ENCODE data around the gene GPATCH2.
"Not testable (repeated sequence)": the region's sequence is repeated elsewhere in the genome, so short reads cannot be mapped to it uniquely, and the experiment has no call there.

Gene GPATCH2

DNA sequence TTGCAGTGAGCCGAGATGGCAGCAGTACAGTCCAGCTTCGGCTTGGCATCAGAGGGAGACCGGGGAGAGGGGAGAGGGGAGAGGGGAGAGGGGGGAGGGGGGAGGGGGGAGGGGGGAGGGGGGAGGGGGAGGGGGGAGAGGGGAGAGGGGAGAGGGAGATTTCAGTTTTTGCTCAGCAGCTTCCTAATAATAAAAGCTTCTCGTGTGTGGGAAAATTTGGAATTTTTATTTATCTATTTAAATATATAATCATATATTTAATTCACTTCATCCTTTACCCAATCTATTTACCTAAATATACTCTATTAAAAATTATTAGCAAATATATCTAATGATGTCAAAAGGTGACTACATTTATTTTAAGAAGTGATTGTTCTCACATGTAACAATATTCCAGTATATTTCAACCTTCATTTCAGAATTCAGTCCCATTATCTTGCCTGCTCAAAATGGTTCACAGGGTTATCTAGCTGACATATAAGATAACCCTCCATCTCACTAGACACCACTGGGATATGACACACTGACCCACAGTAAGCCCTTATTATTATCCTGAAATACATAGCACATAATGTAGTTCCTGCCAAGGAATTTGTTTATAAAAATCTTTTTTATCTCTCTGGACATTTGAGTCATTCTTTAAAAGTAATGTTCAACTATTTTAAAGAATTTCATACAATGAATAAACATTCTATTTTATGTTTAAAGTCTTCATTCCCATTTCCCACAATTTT is 105.9 kb downstream of the GPATCH2 start:
- no peak for DNase-seq

DNA sequence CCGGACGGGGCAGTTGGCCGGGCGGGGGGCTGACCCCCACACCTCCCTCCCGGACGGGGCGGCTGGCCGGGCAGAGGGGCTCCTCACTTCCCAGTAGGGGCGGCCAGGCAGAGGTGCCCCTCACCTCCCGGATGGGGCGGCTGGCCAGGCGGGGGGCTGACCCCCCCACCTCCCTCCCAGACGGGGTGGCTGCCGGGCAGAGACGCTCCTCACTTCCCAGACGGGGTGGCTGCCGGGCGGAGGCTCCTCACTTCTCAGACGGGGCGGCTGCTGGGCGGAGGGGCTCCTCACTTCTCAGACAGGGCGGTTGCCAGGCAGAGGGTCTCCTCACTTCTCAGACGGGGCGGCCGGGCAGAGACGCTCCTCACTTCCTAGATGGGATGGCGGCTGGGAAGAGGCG is 107.0 kb downstream of the GPATCH2 start:
- not testable (repeated sequence) for DNase-seq

DNA sequence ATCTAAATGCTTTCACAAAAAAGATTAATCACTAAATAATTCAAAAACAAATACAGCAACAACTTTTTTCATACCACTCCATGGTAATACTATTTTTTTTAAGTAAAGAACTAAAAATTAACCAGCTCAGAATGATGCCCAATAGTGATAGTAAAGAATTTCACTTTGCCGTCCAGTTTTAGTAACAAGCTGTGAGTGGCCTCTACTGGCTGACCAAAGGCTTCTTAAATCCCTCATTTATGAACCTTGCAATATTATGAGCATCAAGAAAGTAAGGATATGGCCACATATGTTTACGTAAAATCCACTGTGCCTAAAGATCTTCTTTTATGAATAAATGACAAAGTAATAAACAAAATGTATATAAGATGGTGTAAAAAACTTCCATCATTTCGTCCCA is 108.6 kb downstream of the GPATCH2 start:
- DNase-seq: no peak

DNA sequence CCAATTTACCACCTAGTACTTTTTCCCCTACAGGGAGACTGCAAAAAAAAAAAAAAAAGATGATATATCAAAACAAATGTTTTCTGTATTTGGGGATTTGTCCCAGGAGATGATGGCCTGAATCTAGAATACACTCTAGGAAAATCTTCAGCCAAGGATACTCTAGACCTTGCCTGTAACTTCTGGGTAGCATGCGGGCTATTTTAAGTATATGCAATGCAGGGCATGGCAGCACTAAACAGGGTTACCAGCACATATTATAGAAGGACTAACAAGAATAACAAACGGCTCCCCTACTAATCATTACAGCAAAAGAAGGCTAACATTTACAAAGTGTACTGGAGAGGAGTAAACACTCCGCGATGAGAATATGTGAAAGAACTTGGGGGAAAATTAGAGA is 109.6 kb downstream of the GPATCH2 start:
- no peak for DNase-seq

DNA sequence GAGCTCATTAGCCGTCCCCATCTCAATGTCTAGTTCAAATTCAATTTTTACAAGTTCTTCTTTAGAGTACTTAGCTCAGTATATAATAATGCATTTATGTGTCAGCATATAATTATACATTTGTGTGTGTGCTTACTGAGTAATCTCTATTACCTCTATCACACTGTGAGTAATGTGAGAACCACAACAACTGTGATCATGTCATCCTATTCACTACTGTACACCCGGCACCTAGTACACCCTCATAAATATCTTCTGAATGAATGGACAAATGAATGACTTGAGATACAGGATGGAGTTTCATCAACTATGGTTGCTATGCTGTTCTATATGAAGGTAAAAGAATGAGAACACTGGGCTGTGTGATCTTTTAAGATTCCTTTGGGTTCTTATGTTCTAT is 124.0 kb downstream of the GPATCH2 start:
- DNase-seq: no peak

DNA sequence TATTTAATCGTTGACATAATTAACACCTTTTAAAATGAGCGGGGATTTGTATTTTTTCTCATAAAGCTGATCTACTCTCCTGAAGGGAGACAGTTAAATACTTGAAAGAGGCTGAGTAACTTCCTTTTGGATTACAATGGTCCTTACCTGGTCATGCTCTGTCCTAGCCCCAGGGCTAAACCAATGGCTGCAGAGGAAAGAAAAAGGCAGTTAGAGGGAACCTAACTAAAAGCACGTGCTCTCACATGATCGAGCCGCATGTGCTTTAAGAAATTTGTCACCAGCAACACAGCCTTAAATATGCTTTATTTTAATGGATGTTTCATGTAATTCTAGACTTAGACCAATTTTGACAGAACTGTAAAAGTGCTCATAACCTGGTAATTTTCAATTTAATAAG is 132.7 kb downstream of the GPATCH2 start:
- no peak for DNase-seq

DNA sequence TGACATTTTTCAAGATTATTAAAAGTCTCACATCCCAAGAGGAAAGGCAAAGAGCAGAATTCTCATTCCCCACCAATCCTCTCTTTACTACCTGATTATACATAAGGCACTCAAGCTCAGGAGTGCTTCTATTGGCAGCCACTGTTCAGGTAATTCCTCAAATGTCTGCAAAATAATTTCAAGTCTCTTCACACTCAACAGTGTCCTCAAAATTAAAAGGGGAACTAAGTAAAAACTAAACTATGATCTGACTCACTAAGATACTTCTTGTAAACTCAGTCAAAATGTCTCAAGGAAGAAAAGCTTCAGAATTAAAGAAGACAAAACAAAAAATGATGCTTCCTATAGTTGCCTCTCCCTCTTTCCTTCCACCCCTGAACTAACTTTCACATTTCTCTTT is 135.6 kb downstream of the GPATCH2 start:
- DNase-seq: no peak

DNA sequence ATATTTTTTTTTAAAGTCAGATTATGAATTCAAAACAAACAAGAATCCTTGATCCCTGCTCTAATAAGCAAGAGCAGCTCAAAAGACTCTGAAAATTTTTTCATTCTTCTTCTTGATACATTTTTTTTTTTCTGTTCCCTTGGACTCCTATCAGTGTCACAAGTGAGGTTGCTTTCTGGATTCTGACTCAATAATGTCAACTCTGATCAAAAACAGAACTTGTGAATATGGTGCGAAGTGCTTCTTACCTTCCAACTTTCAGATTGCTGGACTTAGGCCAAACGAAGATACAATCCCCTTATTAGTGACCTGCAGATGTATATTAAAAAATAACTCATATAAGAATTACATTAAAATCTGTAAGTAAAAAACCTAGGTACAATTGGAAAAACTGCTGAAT is 136.1 kb downstream of the GPATCH2 start:
- no peak for DNase-seq

DNA sequence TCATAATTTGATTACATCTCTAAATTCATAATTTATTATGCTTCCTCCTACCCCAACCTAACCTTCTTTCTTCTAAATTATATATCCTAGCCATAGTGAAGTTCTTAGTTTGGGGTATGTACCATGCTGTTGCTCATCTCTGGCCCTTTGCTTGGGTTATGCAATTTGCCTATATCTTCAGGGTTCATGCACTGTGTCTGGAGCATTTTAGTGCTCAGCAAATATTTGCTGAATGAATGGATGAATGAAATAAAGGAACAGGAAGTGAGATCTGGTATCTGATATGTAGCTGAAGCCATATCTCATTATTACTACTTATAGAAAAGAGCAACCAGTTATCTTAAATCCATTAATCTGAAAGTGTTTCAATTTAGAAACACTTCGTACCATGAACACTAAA is 137.6 kb downstream of the GPATCH2 start:
- DNase-seq: no peak

DNA sequence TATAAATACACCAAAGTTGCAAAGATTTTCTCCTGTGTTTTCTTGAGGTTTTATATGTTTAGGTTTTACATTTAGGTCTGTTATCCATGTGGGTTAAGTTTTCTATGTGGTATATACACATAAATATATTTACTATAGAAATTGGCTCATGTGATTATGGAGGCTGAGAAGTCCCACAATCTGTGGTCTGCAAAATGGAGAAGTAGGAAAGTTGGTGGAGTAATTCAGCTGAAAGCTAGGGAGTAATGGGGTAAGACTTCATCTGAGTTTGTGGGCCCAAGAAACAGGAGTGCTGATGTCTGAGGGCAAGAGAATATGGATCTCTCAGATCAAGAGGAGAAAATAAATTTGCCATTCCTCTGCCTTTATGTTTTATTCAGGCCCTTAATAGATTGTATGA is 146.0 kb downstream of the GPATCH2 start:
- no peak for DNase-seq

DNA sequence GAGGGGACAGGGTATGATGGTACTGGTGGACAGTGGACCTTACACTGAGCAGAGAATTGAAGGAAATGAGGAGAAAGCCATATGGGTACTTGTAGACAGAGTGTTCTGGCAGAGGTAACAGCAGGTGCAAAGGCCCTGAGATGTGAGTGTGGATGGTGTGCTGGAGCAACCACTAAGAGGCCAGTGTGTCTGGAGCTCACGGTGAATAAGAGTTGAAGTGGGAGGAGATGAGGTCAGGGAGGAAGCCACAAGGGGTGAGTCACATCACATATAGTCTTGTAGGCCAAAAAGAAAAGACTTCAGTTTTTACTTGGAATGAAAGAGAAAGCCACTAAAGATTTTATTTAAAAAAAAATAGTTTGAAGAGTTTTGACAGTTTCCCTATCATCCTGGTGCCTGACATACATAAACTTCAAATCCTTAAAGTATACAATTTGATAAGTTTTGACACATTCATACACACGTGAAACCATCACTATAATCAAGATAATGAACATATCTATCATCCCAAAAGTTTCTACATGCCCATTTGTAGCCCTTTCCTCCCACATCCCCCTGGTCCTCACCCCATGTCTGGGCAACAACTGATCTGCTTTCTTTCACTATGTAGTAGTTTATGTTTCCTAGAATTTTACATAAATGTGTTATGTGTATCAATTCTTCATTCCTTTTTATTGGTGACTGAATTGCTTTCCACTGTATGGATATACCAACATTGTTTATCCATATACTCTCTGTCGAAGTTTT is 148.4 kb downstream of the GPATCH2 start:
- no peak for DNase-seq

DNA sequence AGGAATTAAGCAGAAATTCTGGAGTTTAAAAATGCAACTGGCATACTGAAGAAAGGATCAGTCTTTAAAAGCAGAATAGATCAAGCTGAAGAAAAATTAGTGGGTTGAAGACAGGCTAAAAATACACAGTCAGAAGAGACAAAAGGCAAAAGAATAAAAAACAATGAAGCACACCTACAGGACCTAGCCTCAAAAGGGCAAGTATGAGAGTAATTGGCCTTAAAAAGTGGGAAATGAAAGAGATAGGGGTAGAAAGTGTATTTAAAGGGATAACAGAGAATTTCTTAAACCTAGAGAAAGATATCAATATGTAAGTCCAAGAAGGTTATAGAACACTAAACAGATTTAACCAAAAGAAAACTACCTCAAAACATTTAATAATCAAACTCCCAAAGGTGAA is 152.4 kb downstream of the GPATCH2 start:
- no peak for DNase-seq

DNA sequence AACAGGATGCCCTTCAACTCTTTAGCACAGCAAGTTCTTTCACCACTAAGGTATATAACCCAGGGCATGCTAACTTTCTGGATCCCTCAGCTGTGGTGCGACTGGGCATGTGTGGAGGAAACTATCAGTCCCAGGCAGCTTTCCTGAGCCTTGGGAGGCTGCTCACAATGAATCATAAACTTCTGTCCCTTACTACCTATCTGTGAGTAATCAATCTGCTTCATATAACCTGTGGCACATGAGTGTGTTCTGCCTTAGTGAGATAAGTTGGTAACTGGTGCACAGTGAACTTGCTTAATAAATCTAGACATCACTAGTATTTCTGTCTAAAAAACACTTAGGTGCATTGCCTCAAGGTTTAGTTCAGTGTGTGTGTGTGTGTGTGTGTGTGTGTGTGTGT is 158.0 kb downstream of the GPATCH2 start:
- no peak for DNase-seq

DNA sequence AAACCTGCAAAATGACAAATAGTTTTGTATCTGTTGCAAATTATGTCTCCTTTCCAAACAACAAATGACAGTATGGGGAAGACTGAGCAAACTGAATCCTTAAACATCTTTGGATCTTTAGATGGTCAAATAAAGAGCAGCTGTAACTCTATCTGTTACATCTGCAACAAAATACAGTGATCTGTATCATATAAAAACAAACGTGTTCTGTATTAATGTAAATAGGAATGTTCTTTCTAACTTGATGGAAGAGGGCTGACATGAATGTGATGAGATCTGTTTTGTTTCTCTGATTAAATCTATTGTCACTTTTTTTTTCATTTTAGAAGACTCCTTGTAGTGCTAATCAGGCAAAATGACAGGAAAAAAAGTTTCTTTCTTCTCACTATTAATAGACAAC is 159.5 kb downstream of the GPATCH2 start:
- DNase-seq: no peak

DNA sequence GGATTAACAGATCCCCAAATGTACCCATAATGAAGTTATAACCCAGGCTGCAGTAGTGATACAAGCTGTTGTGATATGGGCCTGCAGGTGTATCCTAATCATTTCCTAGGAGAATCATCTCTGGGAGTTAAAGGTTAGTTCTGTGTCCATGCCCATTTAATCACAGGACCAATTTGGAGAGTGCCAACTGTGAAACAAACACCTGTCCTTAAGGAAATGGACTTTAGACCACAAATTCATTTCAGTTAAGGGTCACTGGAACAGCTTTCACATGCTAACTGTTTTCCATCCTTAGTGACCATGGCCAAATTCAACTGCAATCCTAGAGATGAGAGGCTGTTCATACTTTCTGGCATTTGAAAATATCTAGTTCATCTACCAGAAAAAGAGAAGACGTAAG is 160.9 kb downstream of the GPATCH2 start:
- no peak for DNase-seq

DNA sequence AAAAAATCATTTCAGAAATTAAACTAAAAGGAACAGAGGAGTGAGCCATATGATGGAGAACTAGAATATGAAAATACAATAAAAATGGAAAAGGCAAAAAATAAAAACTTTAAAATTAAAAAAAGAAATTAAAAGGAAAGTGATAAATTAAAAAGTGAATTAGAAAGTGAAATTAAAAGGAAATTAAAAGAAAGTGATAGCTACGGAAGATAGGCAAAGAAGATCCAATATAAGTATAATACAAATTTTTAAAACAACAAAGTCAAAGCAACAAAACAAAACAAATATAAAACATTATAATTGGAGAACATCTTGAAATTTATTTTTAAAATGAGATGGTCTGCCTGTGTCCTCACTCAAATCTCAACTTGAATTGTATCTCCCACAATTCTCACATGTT is 165.8 kb downstream of the GPATCH2 start:
- DNase-seq: no peak

DNA sequence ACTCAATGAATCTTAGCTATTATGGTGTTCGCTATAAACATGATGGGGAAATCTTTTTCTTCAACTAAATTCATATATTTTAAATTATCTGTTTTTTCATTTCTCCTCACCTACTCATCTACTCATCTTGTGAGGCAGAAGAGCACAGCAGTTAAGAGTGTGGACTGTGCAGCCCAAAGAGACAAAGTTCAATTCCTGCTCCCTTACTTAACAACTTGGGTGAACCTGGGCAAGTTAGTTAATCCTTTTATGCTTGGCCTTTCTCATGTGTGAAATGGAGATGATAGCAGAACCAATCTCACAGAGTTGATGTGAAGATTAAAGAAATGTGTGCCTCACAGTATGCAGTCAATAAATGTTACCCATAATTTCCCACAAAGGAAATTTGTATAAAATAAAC is 168.2 kb downstream of the GPATCH2 start:
- DNase-seq: no peak

DNA sequence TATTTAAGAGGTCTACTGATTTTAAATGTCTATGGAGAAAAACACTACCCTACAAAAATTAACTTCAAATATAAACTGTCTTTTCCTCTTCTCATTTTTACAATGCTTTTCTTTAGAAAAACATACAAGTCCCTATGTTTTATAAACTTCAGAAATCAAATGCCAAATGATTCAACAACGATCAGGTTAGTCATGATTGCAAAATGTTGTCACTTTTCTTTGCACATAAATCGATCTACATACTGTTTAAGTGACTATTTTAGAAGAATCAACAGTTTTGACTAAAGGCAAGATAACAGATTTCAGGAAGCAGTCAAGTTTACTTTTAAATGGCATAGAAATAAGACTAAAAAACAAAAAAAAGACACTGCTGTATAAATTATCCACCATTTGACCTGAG is 168.7 kb downstream of the GPATCH2 start:
- DNase-seq: no peak

DNA sequence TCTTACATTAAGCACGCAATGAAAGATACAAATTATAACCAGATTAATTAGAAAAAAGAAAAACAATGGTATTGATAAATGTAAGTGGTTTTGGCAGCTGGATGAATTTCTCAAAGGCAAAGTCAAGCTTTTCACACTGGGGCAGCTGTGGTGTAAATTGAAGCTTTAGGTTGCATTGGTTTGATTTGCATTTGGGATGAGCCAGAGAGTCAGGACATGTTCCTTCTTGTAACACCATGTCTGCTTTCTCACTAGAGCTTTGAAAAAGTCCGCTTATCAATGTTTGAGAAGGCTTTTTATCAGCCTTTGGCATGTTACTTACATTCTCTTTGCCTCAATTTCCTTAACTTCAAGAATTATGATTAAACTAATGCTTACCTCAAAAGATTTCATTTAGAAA is 173.9 kb downstream of the GPATCH2 start:
- DNase-seq: peak in 1 of 2 experiments; percentile 34

DNA sequence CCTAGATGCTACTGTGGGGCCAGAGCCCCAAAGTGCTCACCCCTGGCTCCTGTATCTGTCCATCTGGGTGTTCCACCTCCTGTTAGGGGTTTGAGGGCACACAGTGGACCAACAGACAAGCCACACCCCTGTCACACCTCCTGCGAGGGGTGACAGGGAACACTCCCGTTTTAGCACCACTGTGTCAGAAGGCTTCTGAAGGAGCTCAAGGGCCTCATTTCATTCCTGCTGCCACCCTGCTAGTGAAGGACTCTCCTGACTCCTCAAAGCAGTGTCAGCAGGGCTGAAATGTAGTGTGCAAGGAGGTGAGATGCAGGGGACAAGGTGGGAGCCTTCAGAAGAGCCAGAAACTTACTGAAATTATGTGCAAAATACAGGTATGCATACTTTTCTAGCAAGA is 174.6 kb downstream of the GPATCH2 start:
- no peak for DNase-seq

DNA sequence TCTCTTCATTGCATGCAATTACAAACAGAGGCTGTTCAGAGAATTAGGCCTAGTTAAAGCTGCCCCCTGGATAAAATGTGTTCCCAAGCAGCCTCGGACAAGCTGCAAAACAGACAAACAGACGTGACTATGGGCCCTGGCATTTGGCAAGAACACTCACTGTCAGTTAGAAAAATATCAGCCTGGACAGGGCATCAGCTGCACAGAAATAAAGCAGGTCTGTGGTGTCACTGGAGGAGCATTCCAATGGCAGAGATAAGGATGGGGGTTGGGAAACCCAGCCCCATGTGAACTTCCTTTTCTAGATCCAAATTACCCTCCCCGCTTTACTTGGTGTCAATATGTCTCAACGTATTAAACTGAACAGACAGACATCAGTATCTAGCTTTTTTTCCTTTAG is 177.1 kb downstream of the GPATCH2 start:
- no peak for DNase-seq

DNA sequence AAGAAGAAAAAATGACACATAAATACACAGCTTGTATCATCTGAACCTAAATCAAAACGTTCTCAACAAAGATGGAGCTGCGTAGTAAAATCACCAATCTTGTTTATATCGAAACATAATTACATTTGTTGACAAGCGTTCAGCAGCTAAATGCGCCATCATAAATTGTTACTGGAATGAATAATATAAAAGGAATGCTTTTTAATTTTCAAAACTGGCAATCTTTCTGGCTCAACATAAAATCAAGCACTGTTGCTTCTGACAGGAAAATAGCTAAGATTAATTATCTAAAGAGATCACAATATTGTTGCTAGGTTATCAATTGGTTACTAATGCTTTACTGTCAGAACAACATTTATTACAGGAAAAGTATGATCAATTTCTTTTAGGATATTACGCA is 181.5 kb downstream of the GPATCH2 start:
- no peak for DNase-seq

DNA sequence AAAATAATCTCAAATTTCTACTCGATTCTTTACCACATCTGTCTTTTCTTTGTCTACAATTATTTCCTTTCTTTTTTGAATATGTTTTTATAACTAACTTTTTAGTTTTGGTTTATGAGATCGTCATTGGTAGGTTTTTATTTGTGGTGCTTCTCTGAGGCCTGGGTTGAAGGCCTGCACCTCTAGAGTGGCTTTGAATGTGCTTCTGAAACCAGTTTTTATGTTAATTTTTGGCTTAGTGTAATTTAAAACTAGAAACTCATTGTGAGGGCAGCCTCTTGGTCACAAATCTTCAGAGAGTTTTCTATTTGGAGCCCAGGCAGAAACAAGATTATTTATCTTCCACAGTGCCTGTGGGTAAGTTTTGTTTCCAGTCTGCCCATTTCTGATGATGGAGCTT is 187.0 kb downstream of the GPATCH2 start:
- DNase-seq: no peak

DNA sequence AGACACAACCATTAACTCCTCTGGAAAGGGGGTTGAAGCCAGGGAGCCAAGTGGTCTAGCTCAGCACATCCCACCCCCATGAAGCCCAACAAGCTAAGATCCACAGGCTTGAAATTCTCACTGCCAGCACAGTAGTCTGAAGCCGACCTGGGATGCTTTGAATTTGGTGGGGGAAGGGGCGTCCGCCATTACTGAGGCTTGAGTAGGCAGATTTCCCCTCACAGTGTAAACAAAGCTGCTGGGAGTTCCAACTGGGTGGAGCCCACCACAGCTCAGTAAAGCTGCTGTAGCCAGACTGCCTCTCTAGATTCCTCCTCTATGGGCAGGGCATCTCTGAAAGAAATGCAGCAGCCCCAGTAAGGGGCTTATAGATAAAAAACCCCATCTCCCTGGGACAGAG is 193.5 kb downstream of the GPATCH2 start:
- DNase-seq: no peak

DNA sequence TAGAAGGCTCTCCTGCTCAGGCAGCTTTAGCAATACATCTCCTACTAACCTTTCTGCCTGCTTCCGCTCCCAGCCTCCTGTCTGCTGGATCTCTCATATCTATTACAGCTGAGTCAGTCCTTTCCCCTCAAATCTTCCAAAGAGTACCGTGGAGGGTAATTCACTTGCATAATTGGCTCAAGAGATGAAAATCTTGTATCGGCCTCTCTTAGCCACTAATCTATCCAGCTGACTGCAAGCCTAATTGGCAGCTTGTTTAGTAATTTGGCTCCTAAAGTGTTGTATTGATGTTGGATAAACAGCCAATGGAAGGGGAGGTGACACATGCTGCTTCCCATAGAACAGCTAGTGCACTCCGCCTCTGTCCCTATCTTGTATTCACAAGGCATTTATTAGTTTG is 195.7 kb downstream of the GPATCH2 start:
- DNase-seq: no peak

All from NCI-H526 (cell line).